RWPE2 (cell line): ENCODE results near the gene LILRA5.

ENCODE experiments used
- ATAC-seq: fragments of 200-7000 bp; cut with Tn5 transposase; 3 replicates; pipeline ENCODE4 v1.9.1; 2021; ENCODE audit warnings: low read depth
- DNase-seq: peaks from one replicate; pipeline ENCODE4 v3.0.0-alpha.2; 2020; ENCODE audit warnings: low spot score
- H3K27ac ChIP-seq: fragments of 450-650 bp; 2 replicates; pipeline ENCODE4 v1.5.1; 2017; ENCODE audit warnings: mild to moderate bottlenecking; ENCODE audit not compliant: poor library complexity, severe bottlenecking
- H3K27me3 ChIP-seq: fragments of 250-450 bp; sonication (Bioruptor Pico); 2 replicates; pipeline ENCODE4 v1.5.1; 2021; ENCODE audit warnings: mild to moderate bottlenecking, moderate library complexity; ENCODE audit not compliant: insufficient read depth, poor library complexity, severe bottlenecking
- H3K36me3 ChIP-seq: fragments of 250-450 bp; sonication (Bioruptor Pico); 2 replicates; pipeline ENCODE4 v1.5.1; 2020; ENCODE audit warnings: low read depth, mild to moderate bottlenecking, moderate library complexity
- H3K4me1 ChIP-seq: fragments of 250-450 bp; sonication (Bioruptor Pico); 2 replicates; pipeline ENCODE4 v1.5.1; 2021; ENCODE audit warnings: mild to moderate bottlenecking, moderate library complexity; ENCODE audit not compliant: insufficient read depth, poor library complexity, severe bottlenecking
- H3K4me3 ChIP-seq: fragments of 250-450 bp; sonication (Bioruptor Pico); 2 replicates; pipeline ENCODE4 v1.5.1; 2021; ENCODE audit warnings: mild to moderate bottlenecking, moderate library complexity; ENCODE audit not compliant: severe bottlenecking
- H3K9me3 ChIP-seq: fragments of 250-450 bp; sonication (Bioruptor Pico); 2 replicates; pipeline ENCODE4 v1.5.1; 2021; ENCODE audit warnings: mild to moderate bottlenecking, moderate library complexity; ENCODE audit not compliant: severe bottlenecking
- TF ChIP-seq, protein P1 (sequence below): fragments of 450-650 bp; IDR thresholded peaks from one replicate; pipeline ENCODE4 v1.5.1; 2017; ENCODE audit warnings: mild to moderate bottlenecking, moderate library complexity; ENCODE audit not compliant: poor library complexity, severe bottlenecking

LILRA5 gene

GRCh38 chr19:54307389-54308020 is 5.5 kb downstream of the LILRA5 start:
- TF ChIP-seq, protein P1, sequence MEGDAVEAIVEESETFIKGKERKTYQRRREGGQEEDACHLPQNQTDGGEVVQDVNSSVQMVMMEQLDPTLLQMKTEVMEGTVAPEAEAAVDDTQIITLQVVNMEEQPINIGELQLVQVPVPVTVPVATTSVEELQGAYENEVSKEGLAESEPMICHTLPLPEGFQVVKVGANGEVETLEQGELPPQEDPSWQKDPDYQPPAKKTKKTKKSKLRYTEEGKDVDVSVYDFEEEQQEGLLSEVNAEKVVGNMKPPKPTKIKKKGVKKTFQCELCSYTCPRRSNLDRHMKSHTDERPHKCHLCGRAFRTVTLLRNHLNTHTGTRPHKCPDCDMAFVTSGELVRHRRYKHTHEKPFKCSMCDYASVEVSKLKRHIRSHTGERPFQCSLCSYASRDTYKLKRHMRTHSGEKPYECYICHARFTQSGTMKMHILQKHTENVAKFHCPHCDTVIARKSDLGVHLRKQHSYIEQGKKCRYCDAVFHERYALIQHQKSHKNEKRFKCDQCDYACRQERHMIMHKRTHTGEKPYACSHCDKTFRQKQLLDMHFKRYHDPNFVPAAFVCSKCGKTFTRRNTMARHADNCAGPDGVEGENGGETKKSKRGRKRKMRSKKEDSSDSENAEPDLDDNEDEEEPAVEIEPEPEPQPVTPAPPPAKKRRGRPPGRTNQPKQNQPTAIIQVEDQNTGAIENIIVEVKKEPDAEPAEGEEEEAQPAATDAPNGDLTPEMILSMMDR, result no peak
- Histone ChIP-seq H3K27me3 (no peaks in the 10 kb centered on the region), H3K9me3 (no peaks in the 10 kb centered on the region), H3K27ac (no peak overlapping the region), H3K4me1 (no peaks in the 10 kb centered on the region), H3K4me3 (no peak overlapping the region), H3K36me3 (no peaks in the 10 kb centered on the region)
- no peak for ATAC-seq
- DNase-seq, result no peak

- Histone ChIP-seq H3K27ac (no peak overlapping the region), H3K36me3 (no peaks in the 10 kb centered on the region), H3K4me3 (no peak overlapping the region), H3K4me1 (no peaks in the 10 kb centered on the region), H3K27me3 (peaks cover 5% of the 10 kb centered on the region), H3K9me3 (no peaks in the 10 kb centered on the region)
- ATAC-seq (no peak), DNase-seq (no peak)
- TF ChIP-seq, protein P1, result no peak
Observed at GRCh38 chr19:54305141-54305540, 7.8 kb downstream of the LILRA5 start.

DNA sequence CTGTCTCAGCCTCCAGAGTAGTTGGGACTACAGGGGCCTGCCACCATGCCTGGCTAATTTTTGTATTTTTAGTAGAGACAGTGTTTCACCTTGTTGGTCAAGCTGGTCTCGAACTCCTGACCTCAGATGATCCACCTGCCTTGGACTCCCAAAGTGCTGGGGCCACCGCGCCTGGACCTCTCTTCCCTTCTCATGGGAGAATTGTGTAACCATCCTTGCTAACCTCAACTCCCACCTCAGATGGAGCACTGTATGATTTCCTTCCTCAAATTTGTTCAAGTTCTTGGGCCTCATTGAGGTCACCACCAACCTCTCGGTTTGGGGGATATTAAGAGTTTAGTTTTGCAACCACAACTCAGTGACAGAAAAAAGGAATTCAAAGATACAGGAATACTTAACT is 10.7 kb downstream of the LILRA5 start:
- Histone ChIP-seq H3K9me3 (no peaks in the 10 kb centered on the region), H3K36me3 (no peaks in the 10 kb centered on the region), H3K27me3 (peaks cover 5% of the 10 kb centered on the region), H3K4me3 (no peak overlapping the region), H3K4me1 (no peaks in the 10 kb centered on the region), H3K27ac (no peak overlapping the region)
- TF ChIP-seq, protein P1, result no peak
- ATAC-seq (no peak), DNase-seq (no peak)

- no peak for DNase-seq
- no peaks in the 10 kb centered on the region for H3K4me1 ChIP-seq
- H3K36me3 ChIP-seq, result no peaks in the 10 kb centered on the region
- H3K27ac ChIP-seq, result no peak overlapping the region
- peaks cover 5% of the 10 kb centered on the region for H3K27me3 ChIP-seq
- H3K4me3 ChIP-seq, result no peak overlapping the region
- TF ChIP-seq, protein P1, result no peak
- ATAC-seq, result no peak
- H3K9me3 ChIP-seq, result no peaks in the 10 kb centered on the region
Observed at GRCh38 chr19:54299515-54299914, 13.5 kb downstream of the LILRA5 start.

- H3K4me1 ChIP-seq, result no peaks in the 10 kb centered on the region
- peaks cover 5% of the 10 kb centered on the region for H3K27me3 ChIP-seq
- no peak for ATAC-seq
- H3K27ac ChIP-seq, result no peak overlapping the region
- no peak overlapping the region for H3K4me3 ChIP-seq
- no peaks in the 10 kb centered on the region for H3K36me3 ChIP-seq
- no peak for DNase-seq
- TF ChIP-seq, protein P1, result no peak
- no peaks in the 10 kb centered on the region for H3K9me3 ChIP-seq
Observed at GRCh38 chr19:54299126-54299498, 13.9 kb downstream of the LILRA5 start.
